CD4-positive, alpha-beta T cell treated with Interleukin-15 for 1 hour (primary cell): ENCODE data around the gene LONP1.
"Not testable (repeated sequence)": the region's sequence is repeated elsewhere in the genome, so short reads cannot be mapped to it uniquely, and the experiment has no call there.

Source experiments
- DNase-seq: peaks from one replicate; pipeline ENCODE4 v3.0.0-alpha.2; 2020

LONP1 gene

GRCh38 chr19:5693195-5694166 is 26.5 kb downstream of the LONP1 start:
- DNase-seq, result no peak

DNA sequence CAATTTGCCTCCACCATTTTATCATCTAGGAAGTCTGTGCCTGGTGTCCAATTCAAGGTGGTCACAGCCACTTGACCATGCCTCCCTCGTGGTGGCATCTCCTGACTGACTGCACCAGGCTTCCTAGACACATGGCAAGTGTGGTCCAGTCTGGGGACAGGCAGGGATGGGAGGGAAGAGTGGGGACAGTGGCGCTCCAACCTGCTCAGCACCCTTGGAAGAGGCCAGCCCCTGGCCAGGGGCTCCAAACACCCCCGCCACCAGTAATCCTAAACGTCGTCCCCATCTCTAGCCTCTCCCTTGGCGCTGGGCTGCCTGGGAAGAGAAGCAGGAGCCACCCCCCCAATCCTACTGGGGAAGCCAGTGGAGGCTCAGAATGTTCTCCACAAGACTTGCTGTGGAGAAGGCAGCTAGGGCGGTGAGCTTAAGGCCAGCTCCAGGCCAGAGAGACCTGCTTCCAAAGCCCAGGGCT is 27.2 kb downstream of the LONP1 start:
- no peak for DNase-seq

DNA sequence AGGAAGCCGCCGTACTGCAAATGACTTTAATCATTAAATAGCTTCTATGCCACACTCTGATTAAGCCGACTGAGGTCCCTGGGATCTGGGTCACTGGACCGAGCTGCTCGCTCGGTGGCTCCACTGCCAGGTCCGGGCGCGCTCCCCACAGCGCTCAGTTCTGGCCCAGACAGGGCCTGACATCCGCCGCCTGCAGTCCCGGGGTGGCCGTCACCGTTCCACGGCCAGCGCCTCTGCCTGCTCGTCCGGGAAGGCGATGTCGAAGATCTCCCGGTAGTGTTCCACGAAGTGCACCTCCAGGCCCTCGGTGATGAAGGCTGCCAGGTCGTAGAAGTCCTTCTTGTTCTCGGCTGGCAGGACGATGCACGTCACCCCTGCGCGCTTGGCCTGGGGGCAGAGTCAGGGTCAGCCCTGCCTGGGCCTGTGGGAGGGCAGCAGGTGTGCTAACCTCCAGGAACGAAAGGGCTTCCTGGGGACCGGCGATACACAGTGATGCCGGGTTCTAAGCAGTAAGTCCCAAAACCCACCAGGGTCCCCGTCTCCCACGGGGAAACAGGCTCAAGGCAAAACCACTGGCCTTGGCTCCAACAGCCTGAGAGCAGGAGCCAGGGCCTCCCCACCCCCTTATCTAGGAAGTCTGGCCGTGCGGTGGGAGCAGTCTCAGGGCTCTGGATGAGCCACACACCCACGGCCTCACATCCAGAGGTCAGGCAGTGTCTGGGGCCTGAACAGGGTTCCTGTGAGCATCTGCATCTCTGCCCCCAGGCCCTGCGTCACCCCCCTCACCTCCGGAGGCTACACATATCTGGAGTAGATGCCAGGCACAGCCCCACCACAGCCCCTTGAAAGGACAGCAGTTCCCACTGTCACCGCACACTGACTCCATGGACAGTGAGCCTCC is 27.9 kb downstream of the LONP1 start:
- DNase-seq, result no peak

DNA sequence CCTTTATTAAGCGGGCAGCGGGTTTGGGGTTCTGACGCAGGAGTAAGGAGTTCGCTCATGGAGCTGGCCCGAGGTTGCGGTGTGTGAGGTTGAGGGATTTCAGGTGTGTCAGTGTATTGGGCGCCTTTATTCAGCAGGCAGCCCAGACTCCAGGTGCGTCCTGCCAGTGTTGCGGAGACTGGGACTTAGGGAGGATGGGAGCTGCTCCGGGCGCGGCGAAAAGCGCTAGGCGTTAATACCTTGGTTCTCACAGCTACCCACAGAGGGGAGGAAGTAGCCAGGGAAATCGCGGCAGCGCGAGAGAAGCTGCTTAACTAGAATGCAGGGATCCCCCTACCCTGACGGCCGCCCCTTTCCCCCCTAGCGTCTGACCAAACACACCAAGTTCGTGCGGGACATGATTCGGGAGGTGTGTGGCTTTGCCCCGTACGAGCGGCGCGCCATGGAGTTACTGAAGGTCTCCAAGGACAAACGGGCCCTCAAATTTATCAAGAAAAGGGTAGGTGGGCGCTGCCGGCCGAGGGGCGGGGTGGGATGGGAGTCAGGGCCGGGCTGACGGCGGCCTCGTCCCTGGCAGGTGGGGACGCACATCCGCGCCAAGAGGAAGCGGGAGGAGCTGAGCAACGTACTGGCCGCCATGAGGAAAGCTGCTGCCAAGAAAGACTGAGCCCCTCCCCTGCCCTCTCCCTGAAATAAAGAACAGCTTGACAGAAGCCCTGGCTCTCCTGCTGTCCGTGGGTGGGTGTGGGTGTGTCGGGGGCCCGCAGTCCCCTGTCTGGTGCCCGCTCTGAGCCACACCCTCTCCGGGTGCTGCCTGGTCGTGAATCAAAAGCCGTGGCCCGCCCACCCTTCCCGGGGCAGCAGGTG is 28.8 kb downstream of the LONP1 start:
- peak; percentile 24 for DNase-seq

GRCh38 chr19:5690125-5690954 is 29.6 kb downstream of the LONP1 start, which contains the start of gene RPL36:
Gene RPL36 (plus strand): TSS chr19:5690295. CDS start chr19:5690508, 213 bp downstream.
- peak; percentile 97 for DNase-seq

GRCh38 chr19:5688262-5688881 is 31.6 kb downstream of the LONP1 start:
- DNase-seq, result not testable (repeated sequence)

GRCh38 chr19:5687360-5688198 is 32.4 kb downstream of the LONP1 start:
- DNase-seq, result no peak

DNA sequence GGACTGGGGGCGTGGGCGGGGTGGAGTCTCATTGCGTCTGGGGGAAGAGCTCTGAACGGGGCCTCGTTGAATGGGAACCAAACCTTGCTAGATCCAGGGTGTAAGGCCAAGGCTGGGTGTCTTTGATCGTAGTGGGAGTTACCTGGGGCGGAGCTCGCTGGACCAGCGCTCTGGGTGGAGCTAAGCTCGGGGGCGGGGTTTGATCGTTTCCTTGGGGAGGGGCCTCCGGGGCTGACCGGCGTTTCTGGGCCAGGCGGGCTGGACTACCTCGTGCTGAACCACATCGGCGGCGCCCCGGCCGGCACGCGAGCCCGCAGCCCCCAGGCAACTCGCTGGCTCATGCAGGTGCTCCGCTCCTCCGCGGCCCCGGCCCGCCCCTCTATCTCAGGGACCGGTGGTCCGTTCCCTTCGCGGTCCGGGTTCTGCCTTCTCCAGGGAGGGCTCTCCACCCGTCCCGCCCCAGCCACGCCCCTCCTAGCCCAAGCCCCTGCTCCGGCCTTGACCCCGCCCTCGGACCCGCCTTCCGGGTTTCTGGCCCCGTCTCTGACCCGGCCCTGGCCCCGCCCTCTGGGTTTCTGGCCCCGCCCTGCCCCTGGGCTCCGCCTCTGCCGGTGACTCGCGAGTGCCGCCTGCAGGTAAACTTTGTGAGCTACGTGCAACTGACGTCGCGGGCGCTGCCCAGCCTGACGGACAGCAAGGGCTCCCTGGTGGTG is 33.1 kb downstream of the LONP1 start:
- DNase-seq, result peak; percentile 94

DNA sequence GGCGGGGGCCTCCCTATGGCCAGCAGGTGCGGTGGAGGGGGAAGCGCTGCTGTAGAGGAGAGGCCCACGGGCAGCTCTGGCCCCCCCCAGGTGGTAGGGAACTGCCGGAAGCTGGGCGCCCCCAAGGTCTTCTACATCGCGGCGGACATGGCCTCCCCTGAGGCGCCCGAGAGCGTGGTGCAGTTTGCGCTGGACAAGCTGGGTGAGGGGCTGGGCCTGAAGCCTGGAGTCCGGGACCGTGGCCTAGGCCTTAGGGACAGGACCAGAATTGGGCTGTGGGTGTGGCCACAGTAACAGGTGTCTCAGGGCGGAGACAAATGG is 33.7 kb downstream of the LONP1 start:
- no peak for DNase-seq

GRCh38 chr19:5684694-5685430 is 35.1 kb downstream of the LONP1 start:
- DNase-seq, result no peak

GRCh38 chr19:5683177-5683886 is 36.6 kb downstream of the LONP1 start:
- no peak for DNase-seq

DNA sequence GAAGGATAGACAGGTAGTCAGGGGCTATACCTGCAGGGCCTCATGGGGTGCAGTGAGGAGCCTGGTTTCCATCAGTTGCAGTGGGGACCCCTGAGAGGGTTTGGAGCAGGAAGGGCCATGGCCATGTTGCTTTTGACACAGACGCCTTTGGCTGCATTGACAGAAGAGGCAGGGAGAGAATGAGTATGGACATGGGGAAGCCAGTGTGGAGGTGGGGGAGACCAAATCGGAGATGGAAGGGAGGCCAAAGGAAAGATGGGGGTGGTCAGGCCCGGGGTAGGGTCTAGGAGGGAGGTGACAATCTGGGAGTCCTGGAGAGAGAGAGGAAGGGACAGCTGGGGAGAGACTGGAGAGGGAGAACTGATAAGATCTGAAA is 37.9 kb downstream of the LONP1 start:
- no peak for DNase-seq

DNA sequence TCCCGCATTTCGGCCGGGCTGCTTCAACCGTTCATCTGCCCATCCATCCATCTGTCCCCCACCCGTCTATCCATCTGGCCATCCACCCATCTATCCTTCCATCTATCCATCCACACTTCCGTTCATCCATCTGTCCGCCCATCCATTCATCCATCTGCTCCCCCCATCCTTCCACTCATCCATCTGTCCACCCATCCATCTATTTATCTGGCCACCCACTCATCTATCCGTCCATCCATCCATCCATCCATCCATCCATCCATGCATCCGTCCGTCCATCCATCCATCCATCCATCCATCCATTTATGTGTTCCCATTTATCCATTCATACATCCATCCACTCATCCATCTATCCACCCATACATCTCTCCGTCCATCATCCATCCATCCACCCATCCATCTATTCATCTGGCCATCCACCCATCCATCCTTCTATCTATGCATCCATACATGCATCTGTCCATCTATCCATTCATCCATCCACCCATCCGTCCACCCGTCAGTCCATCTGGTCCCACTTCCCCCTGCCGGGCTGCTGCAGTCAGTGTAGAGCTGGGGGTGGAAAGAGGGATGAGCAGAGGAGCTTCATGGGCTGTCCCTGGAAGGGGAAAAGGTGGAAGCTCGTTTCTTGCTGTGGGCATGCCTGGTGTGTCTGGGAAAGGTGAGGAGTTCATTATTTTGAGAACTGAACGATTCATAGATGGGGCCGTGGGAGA is 38.4 kb downstream of the LONP1 start:
- DNase-seq, result no peak

- peak; percentile 99 for DNase-seq
Measured at GRCh38 chr19:5680437-5681368, 39.2 kb downstream of the LONP1 start, which contains the start of the genes HSD11B1L and MICOS13. Gene HSD11B1L (plus strand): TSS chr19:5681027. CDS start chr19:5684833, 3,806 bp downstream. Gene MICOS13 (minus strand): TSS chr19:5680516. CDS start chr19:5680486, 30 bp downstream.

DNA sequence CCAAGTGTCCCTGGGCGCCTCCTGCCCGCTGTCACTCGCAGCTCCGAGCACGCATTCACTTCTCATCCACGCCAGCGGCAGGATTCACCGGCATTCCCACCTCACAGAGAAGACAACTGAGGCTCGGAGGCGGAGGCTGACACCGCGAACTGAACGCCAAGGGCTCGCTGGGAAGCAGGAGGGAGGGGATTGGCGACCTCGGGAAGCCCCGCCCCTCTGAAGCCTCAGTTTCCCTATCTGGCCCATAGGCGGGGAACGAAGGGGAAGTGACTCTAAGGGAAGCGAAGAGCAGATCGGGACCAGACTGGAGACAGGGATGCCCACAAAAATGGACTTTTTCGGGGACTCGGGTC is 39.9 kb downstream of the LONP1 start:
- DNase-seq, result no peak
